Stomach (tissue), 9 donors: ENCODE measurements around the gene TMEM209. TPM values are rescaled to one million over a fixed set of nuclear protein-coding genes. Genes with fewer than 3 reads are reported as not detected.

Experiments
- DNase-seq, 2 donors: peaks; one replicate each; pipeline versions ENCODE4 v3.0.0 to v3.0.0-alpha.2; 2013 to 2019
- H3K27ac ChIP-seq, 5 donors: fragments of 200-600 bp in 4 of 5; sonication (generic) in 4 of 5; one replicate each; pipeline ENCODE4 v1.5.1; 2013 to 2019; ENCODE audit warnings: mild to moderate bottlenecking in 1 of 5, moderate library complexity in 1 of 5
- H3K27me3 ChIP-seq, 3 donors: fragments of 200-600 bp; sonication (generic); one replicate each; pipeline ENCODE4 v1.5.1; 2017 to 2019; ENCODE audit warnings: mixed run types in 1 of 3
- H3K36me3 ChIP-seq, 4 donors: fragments of 200-600 bp; sonication (generic); 1 replicate in 3 of 4; 2 replicates in 1 of 4; pipeline ENCODE4 v1.5.1; 2016 to 2019
- H3K4me1 ChIP-seq, 4 donors: fragments of 200-600 bp; sonication (generic); one replicate each; pipeline ENCODE4 v1.5.1; 2016 to 2019
- H3K4me3 ChIP-seq, 4 donors: fragments of 200-600 bp; sonication (generic) in 3 of 4; one replicate each; pipeline ENCODE4 v1.5.1; 2016 to 2019; ENCODE audit warnings: mild to moderate bottlenecking in 1 of 4
- H3K9me3 ChIP-seq, 4 donors: fragments of 200-600 bp; sonication (generic); one replicate each; pipeline ENCODE4 v1.5.1; 2016 to 2019
- CTCF ChIP-seq, 7 experiments: fragments of 450-650 bp in 4 of 7; fragments of 200-600 bp in 3 of 7; sonication (generic) in 3 of 7; IDR thresholded peaks; one replicate each; pipeline ENCODE4 v1.5.1; 2016 to 2019; ENCODE audit warnings: antibody characterized with exemption in 7 of 7, control low read depth in 2 of 7, mild to moderate bottlenecking in 1 of 7
- EP300 ChIP-seq: sonication (generic); formaldehyde crosslinking; IDR thresholded peaks from one replicate; pipeline ENCODE4 v1.6.1; 2017; ENCODE audit warnings: antibody characterized with exemption
- POLR2A ChIP-seq, 4 donors: fragments of 450-650 bp; IDR thresholded peaks; one replicate each; pipeline ENCODE4 v1.6.1; 2016; ENCODE audit warnings: antibody characterized with exemption in 4 of 4, control low read depth in 2 of 4, mild to moderate bottlenecking in 1 of 4, moderate library complexity in 1 of 4
- POLR2AphosphoS5 ChIP-seq, 3 donors: sonication (generic); formaldehyde crosslinking; IDR thresholded peaks; one replicate each; pipeline ENCODE4 v1.6.1; 2016; ENCODE audit warnings: antibody characterized with exemption in 3 of 3
- WGBS, 5 donors: extraction: QIAGEN DNeasy Blood & Tissue Kit in 3 of 5; methylation state at CpG; one replicate each; pipeline versions ENCODE4 v1.1.5 to v1.1.7; 2013 to 2018; 5-methylcytosine and 5-hydroxymethylcytosine counted together
- intact Hi-C: fragments of 100-400 bp; cut with DNase I; formaldehyde crosslinking; loops from one replicate; pipeline ENCODE4 v1.15.1; 2023; ENCODE audit warnings: low total_unique reads
- polyA plus RNA-seq, 3 donors: library from polyadenylated mRNA; stranded (reverse); fragments of 200-250 nt; gene quantifications; one replicate each; pipeline ENCODE4 v1.2.3, GENCODE V29; 2013
- total RNA-seq, 5 donors: library from RNA; depleted of rRNA; stranded (reverse); fragments of >200 nt; gene quantifications; one replicate each; pipeline versions ENCODE4 v1.1.0 to v1.2.3, GENCODE V29; 2014 to 2016
- donor health status: healthy with polysubstance abuse.
- donor health status: Bipolar disorder and iron deficiency.
- donor health status: healthy.

The TMEM209 gene
- total and polyA plus RNA-seq, 8 donors: 3.2 to 24.6 (median 8.9) TPM

- Histone ChIP-seq H3K36me3 (no peaks in the 10 kb centered on the region), H3K4me1 (peaks cover 2 to 24% (median 15%) of the 10 kb centered on the region in 4 donors), H3K27ac (no peak overlapping the region), H3K9me3 (no peaks in the 10 kb centered on the region), H3K4me3 (no peak overlapping the region), H3K27me3 (no peaks in the 10 kb centered on the region)
- WGBS, 5 donors: 58 to 73% (median 62%) methylated on average over 20 of the region's 20 CpGs
- TF ChIP-seq POLR2AphosphoS5 (IDR thresholded peaks at IDR 0.05): no peak
- TF ChIP-seq POLR2A (IDR thresholded peaks at IDR 0.05): no peak
- no peak for TF ChIP-seq EP300
- TF ChIP-seq CTCF (IDR thresholded peaks at IDR 0.05): no peak
- DNase-seq: peak; percentile 34 to 69
- intact Hi-C loops: no loop called here
Measured at GRCh38 chr7:130149281-130150139, 55.7 kb downstream of the TMEM209 start.

DNA sequence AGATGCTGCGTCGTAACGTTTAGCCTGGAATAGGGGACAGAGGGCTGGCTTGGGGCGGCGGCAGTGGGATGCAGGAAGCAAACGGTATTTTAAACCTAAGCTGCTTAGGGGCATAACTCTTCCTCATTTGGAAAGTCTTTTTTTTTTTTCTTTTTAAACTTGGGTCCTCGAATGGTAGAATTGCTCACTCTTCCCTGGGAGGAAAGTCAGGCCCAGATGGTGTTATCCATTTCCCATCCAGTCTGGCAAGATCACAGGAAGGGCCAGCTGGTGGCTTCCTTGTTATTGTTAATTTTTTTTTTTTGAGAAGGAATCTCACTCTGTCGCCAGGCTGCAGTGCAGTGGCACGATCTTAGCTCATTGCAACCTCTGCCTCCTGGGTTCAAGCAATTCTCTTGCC is 56.6 kb downstream of the TMEM209 start:
- H3K36me3 ChIP-seq: no peaks in the 10 kb centered on the region
- peaks cover 0 to 15% (median 8%) of the 10 kb centered on the region in 4 donors for H3K4me1 ChIP-seq
- WGBS, 5 donors: 67 to 81% (median 74%) methylated on average over 9 of the region's 9 CpGs
- H3K27ac ChIP-seq: no peak overlapping the region
- H3K27me3 ChIP-seq: no peaks in the 10 kb centered on the region
- TF ChIP-seq EP300 (no peak), POLR2AphosphoS5 (IDR thresholded peaks at IDR 0.05) (no peak), POLR2A (IDR thresholded peaks at IDR 0.05) (no peak), CTCF (IDR thresholded peaks at IDR 0.05) (no peak)
- no peaks in the 10 kb centered on the region for H3K9me3 ChIP-seq
- peak in 1 of 2 donors; percentile 32 for DNase-seq
- H3K4me3 ChIP-seq: no peak overlapping the region
- intact Hi-C loops: no loop called here

DNA sequence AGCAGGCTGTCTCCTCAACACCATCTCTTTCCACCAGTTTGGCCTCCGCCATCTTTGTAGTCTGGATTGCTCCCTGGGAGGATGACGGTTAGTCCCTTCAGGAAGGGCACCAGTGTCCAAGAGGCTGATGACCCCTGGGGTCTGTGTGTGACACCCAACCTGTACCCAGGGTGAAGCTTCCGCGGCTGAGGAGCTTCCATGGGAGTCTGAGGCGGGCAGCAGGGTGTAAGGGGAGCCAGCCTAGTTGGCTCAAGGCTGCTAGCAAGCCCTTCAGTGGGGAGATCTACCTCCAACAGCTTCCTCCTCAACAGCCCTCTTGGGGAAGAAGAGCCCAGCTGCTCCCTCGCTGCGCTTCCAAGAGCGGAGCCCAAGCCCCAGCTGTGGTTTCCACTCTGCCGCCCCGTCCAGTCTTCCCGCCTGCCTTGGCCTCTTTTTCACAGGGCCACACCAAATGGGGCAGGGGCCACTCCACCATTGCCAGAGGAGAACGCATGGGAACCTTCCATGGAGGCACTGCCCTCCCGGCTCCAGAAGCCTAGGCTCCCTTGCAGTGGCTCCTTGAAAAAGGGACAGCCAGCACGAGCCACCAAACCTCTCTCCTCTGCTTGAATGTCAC is 57.4 kb downstream of the TMEM209 start:
- DNase-seq: no peak
- 94 to 98% (median 97%) methylated on average over 11 to 14 of the region's 14 CpGs for WGBS, 5 donors

More for the DNA sequence above, 57.4 kb downstream of the TMEM209 start:
- no peak overlapping the region for H3K27ac ChIP-seq
- H3K36me3 ChIP-seq: no peaks in the 10 kb centered on the region
- peaks cover 0 to 8% (median 4%) of the 10 kb centered on the region in 4 donors for H3K4me1 ChIP-seq
- intact Hi-C loops: no loop called here
- no peak overlapping the region for H3K4me3 ChIP-seq
- no peaks in the 10 kb centered on the region for H3K9me3 ChIP-seq
- no peaks in the 10 kb centered on the region for H3K27me3 ChIP-seq
- no peak for TF ChIP-seq EP300
- no peak for TF ChIP-seq CTCF (IDR thresholded peaks at IDR 0.05)
- TF ChIP-seq POLR2AphosphoS5 (IDR thresholded peaks at IDR 0.05): no peak
- TF ChIP-seq POLR2A (IDR thresholded peaks at IDR 0.05): no peak
